Activated T-helper 2 cell treated with anti-CD3 and anti-CD28 coated beads, Interferon-gamma antibody, Interleukin-2, Interleukin-4, amounts not matched to agents 10 μg/mL and 5 μg/mL and 100 μg/mL, durations not matched to agents 14 hours and 24 hours and 36 hours (primary cell): ENCODE results near the gene C1orf185. TPM values are rescaled to one million over a fixed set of nuclear protein-coding genes. Genes with fewer than 3 reads are reported as not detected.
"Not testable (repeated sequence)": the region's sequence is repeated elsewhere in the genome, so short reads cannot be mapped to it uniquely, and the experiment has no call there.

Source experiments
- DNase-seq: peaks from one replicate; pipeline ENCODE4 v3.0.0; 2021; ENCODE audit warnings: low spot score
- H3K27ac Mint-ChIP-seq: one replicate; pipeline ENCODE4 v1.8.0; 2021; ENCODE audit warnings: mixed read lengths
- H3K27me3 Mint-ChIP-seq: one replicate; pipeline ENCODE4 v1.8.0; 2021; ENCODE audit warnings: low read depth, mixed read lengths
- H3K36me3 Mint-ChIP-seq: one replicate; pipeline ENCODE4 v1.8.0; 2021; ENCODE audit warnings: low read depth, mixed read lengths
- H3K4me1 Mint-ChIP-seq: one replicate; pipeline ENCODE4 v1.8.0; 2021; ENCODE audit warnings: low read depth, mixed read lengths
- H3K4me3 Mint-ChIP-seq: one replicate; pipeline ENCODE4 v1.8.0; 2021; ENCODE audit warnings: low read depth, mild to moderate bottlenecking, moderate library complexity, mixed read lengths
- H3K9me3 Mint-ChIP-seq: one replicate; pipeline ENCODE4 v1.8.0; 2021; ENCODE audit warnings: mixed read lengths
- intact Hi-C: fragments of 100-400 bp; cut with micrococcal nuclease; formaldehyde crosslinking; loops from one replicate; pipeline ENCODE4 v1.15.1; 2023
- total RNA-seq: library from RNA; stranded (reverse); gene quantifications from 2 replicates; pipeline ENCODE4 v1.2.3, GENCODE V29; 2022

C1orf185 gene
- total RNA-seq, 1 donor from 2014 or later = not detected

DNA sequence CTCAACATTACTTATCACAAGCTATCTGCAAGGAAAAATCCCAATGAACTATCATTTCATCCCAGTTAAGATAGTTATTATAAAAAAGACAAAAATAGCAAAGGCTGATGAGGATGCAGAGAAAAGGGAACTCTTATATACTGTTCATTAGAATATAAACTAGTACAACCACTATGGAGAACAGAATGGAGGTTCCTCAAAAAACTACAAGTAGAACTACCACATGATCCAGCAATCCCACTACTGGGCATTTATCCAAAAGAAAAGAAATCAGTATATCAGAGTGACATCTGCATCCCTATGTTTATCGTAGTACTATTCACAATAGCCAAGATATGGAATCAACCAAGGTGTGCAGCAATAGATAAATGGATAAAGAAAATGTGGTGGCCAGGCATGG lies 4.9 kb upstream of the C1orf185 start:
- Mint-ChIP-seq H3K27ac (no peak overlapping the region), H3K4me1 (no peaks in the 10 kb centered on the region), H3K27me3 (peaks cover 27% of the 10 kb centered on the region), H3K4me3 (no peak overlapping the region), H3K36me3 (no peaks in the 10 kb centered on the region), H3K9me3 (no peaks in the 10 kb centered on the region)
- no peak for DNase-seq
- intact Hi-C loops = no loop called here

GRCh38 chr1:51100264-51100880 lies 1.7 kb upstream of the C1orf185 start:
- no peaks in the 10 kb centered on the region for H3K9me3 Mint-ChIP-seq
- H3K4me3 Mint-ChIP-seq = no peak overlapping the region
- H3K36me3 Mint-ChIP-seq = no peaks in the 10 kb centered on the region
- intact Hi-C loops = no loop called here
- H3K4me1 Mint-ChIP-seq = no peaks in the 10 kb centered on the region
- H3K27ac Mint-ChIP-seq = no peak overlapping the region
- peaks cover 14% of the 10 kb centered on the region for H3K27me3 Mint-ChIP-seq
- DNase-seq = no peak

GRCh38 chr1:51114137-51114536 lies 12.1 kb downstream of the C1orf185 start:
- Mint-ChIP-seq H3K36me3 (no peaks in the 10 kb centered on the region), H3K4me3 (no peak overlapping the region), H3K9me3 (no peaks in the 10 kb centered on the region), H3K4me1 (no peaks in the 10 kb centered on the region), H3K27me3 (peaks cover 17% of the 10 kb centered on the region), H3K27ac (no peak overlapping the region)
- DNase-seq = no peak
- intact Hi-C loops = no loop called here

- Mint-ChIP-seq H3K36me3 (no peaks in the 10 kb centered on the region), H3K27me3 (peaks cover 14% of the 10 kb centered on the region), H3K4me1 (no peaks in the 10 kb centered on the region), H3K27ac (no peak overlapping the region), H3K4me3 (no peak overlapping the region), H3K9me3 (no peaks in the 10 kb centered on the region)
- DNase-seq = no peak
- intact Hi-C loops = no loop called here
These were observed 13.8 kb downstream of the C1orf185 start for GRCh38 chr1:51115714-51116404.

DNA sequence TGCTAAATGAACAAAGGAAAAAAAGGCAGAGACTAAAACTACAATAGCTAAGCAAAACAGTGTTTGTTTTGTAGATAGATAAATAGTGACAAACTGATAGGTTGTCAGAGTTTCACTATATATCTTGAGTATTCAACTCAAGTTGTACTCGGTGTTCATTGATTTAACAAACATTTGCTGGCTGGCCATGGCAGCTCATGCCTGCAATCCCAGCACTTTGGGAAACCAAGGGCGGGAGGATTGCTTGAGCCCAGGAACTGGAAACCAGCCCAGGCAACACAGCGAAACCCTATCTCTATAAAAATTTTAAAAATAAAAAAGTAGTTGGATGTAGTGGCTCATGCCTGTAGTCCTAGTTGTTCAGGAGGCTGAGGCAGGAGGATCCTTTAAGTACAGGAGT lies 17.3 kb downstream of the C1orf185 start:
- Mint-ChIP-seq H3K27ac (no peak overlapping the region), H3K4me1 (no peaks in the 10 kb centered on the region), H3K9me3 (no peaks in the 10 kb centered on the region), H3K27me3 (peaks cover 20% of the 10 kb centered on the region), H3K36me3 (no peaks in the 10 kb centered on the region), H3K4me3 (no peak overlapping the region)
- intact Hi-C loops = no loop called here
- DNase-seq = no peak

DNA sequence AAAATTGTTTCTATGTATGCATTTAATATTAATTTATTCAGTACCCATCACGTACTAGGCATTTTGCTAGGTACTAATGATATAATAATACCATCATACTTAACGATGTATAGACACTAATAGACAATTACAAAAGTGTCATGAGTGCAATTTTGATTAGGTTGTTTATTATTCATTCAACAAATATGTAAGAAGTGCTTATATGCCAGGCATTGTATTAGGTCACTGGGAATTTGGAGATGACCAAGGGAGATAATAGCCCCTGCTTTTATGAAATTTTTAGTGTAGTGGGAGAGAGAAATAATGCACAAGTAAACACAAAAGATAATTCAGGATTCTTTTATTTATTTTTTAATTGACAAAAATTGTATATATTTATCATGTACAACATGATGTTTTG lies 18.6 kb downstream of the C1orf185 start:
- no peaks in the 10 kb centered on the region for H3K9me3 Mint-ChIP-seq
- no peaks in the 10 kb centered on the region for H3K36me3 Mint-ChIP-seq
- H3K27me3 Mint-ChIP-seq = peaks cover 22% of the 10 kb centered on the region
- no peak overlapping the region for H3K27ac Mint-ChIP-seq
- intact Hi-C loops = no loop called here
- DNase-seq = no peak
- H3K4me1 Mint-ChIP-seq = no peaks in the 10 kb centered on the region
- H3K4me3 Mint-ChIP-seq = no peak overlapping the region

DNA sequence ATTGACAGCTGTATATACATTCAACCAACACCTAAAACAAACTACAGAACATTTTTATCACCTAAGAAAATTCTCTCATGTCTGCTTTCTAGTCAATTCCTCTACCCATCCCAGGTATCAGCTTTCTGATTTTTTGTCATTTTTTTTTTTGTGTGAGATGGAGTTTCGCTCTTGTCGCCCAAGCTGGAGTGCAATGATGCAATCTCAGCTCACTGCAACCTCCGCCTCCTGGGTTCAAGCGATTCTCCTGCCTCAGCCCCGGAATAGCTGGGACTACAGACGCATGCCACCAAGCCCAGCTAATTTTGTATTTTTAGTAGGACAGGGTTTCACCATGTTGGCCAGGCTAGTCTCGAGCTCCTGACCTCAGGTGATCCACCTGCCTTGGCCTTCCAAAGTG lies 25.1 kb downstream of the C1orf185 start:
- H3K4me3 Mint-ChIP-seq, intact Hi-C loops, H3K4me1 Mint-ChIP-seq, H3K27ac Mint-ChIP-seq, H3K9me3 Mint-ChIP-seq, H3K36me3 Mint-ChIP-seq, DNase-seq: not testable (repeated sequence)
- H3K27me3 Mint-ChIP-seq = peaks cover 14% of the 10 kb centered on the region

- Mint-ChIP-seq H3K9me3 (peaks cover 22% of the 10 kb centered on the region), H3K27ac (no peak overlapping the region), H3K4me3 (no peak overlapping the region), H3K36me3 (peaks cover 3% of the 10 kb centered on the region), H3K4me1 (no peaks in the 10 kb centered on the region), H3K27me3 (peaks cover 20% of the 10 kb centered on the region)
- DNase-seq = no peak
- intact Hi-C loops = no loop called here
These were observed 29.2 kb downstream of the C1orf185 start for GRCh38 chr1:51131185-51131584.

GRCh38 chr1:51133045-51133444 lies 31.0 kb downstream of the C1orf185 start:
- Mint-ChIP-seq H3K27ac (no peak overlapping the region), H3K27me3 (peaks cover 29% of the 10 kb centered on the region), H3K4me3 (no peak overlapping the region), H3K4me1 (no peaks in the 10 kb centered on the region), H3K9me3 (peaks cover 25% of the 10 kb centered on the region), H3K36me3 (peaks cover 3% of the 10 kb centered on the region)
- DNase-seq = no peak
- intact Hi-C loops = no loop called here

- DNase-seq, H3K36me3 Mint-ChIP-seq, intact Hi-C loops, H3K27ac Mint-ChIP-seq, H3K4me1 Mint-ChIP-seq, H3K4me3 Mint-ChIP-seq: not testable (repeated sequence)
- Mint-ChIP-seq H3K9me3 (peaks cover 18% of the 10 kb centered on the region), H3K27me3 (peaks cover 36% of the 10 kb centered on the region)
These were observed 35.7 kb downstream of the C1orf185 start for GRCh38 chr1:51137696-51138095.

DNA sequence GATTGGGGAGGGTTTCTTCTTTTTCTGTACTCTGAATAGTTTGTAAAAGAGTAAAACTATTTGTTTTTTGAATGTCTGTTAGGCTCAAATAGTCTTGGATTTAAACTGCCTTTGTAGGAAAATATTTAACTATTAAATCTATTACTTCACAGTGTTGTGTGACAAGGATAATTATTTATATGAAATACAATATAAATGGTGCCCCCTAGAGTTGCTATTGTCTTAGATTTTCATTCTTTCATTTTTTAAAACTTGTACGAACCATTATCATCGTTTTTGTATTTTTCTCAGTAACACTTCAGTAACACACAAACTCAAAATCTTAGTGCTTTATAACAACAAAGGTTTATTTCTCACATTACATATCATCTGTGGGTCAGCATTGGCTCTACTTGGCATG lies 37.4 kb downstream of the C1orf185 start:
- no peaks in the 10 kb centered on the region for H3K36me3 Mint-ChIP-seq
- H3K27me3 Mint-ChIP-seq = peaks cover 32% of the 10 kb centered on the region
- no peak overlapping the region for H3K27ac Mint-ChIP-seq
- H3K9me3 Mint-ChIP-seq = peaks cover 3% of the 10 kb centered on the region
- intact Hi-C loops = no loop called here
- no peak for DNase-seq
- H3K4me1 Mint-ChIP-seq = no peaks in the 10 kb centered on the region
- H3K4me3 Mint-ChIP-seq = no peak overlapping the region

- intact Hi-C loops = no loop called here
These were observed 45.4 kb downstream of the C1orf185 start for GRCh38 chr1:51147394-51147793.

GRCh38 chr1:51154776-51155175 lies 52.7 kb downstream of the C1orf185 start:
- Mint-ChIP-seq H3K9me3 (peaks cover 10% of the 10 kb centered on the region), H3K27ac (no peak overlapping the region), H3K36me3 (no peaks in the 10 kb centered on the region), H3K27me3 (peaks cover 16% of the 10 kb centered on the region), H3K4me3 (no peak overlapping the region), H3K4me1 (peaks cover 3% of the 10 kb centered on the region)
- intact Hi-C loops = no loop called here
- DNase-seq = no peak

More at GRCh38 chr1:51147394-51147793, 45.4 kb downstream of the C1orf185 start:
- no peaks in the 10 kb centered on the region for H3K9me3 Mint-ChIP-seq
- H3K36me3 Mint-ChIP-seq = no peaks in the 10 kb centered on the region
- no peak for DNase-seq
- peaks cover 22% of the 10 kb centered on the region for H3K27me3 Mint-ChIP-seq
- H3K27ac Mint-ChIP-seq = no peak overlapping the region
- H3K4me1 Mint-ChIP-seq = no peaks in the 10 kb centered on the region
- H3K4me3 Mint-ChIP-seq = no peak overlapping the region
